T-cell (primary cell): ENCODE results near the gene PRKAG2. TPM values are rescaled to one million over a fixed set of nuclear protein-coding genes. Genes with fewer than 3 reads are reported as not detected.

Experiments
- ATAC-seq, 4 experiments: fragments of 200-7000 bp in 3 of 4; fragments of 150-1000 bp in 1 of 4; cut with Tn5 transposase; replicated peaks in 1 of 4; 1 replicate in 3 of 4; 2 replicates in 1 of 4; pipeline ENCODE4 v1.10.0; 2021; ENCODE audit warnings: moderate library complexity in 3 of 4, mild to moderate bottlenecking in 2 of 4, moderate number of reproducible peaks in 1 of 4
- CTCF ChIA-PET, 2 donors: fragments of 300-600 bp; sonication (Branson Sonifier 250); formaldehyde crosslinking; loops; one replicate each; lab custom pipeline; 2022; ENCODE audit warnings: antibody characterized with exemption in 2 of 2; lab: Charles Lee
- POLR2A ChIA-PET, 2 donors: fragments of 300-600 bp; sonication (Branson Sonifier 250); formaldehyde crosslinking; loops; one replicate each; lab custom pipeline; 2022; ENCODE audit warnings: antibody characterized with exemption in 2 of 2; lab: Charles Lee
- DNase-seq, 35 experiments: peaks; one replicate each; pipeline versions ENCODE4 v3.0.0 to v3.0.0-alpha.2; 2013 to 2023
- H3K27ac ChIP-seq: one replicate; pipeline ENCODE4 v1.5.1; 2013; ENCODE audit warnings: low read length
- H3K27me3 ChIP-seq, 2 experiments: replicated peaks in 1 of 2; 1 replicate in 1 of 2; 2 replicates in 1 of 2; pipeline versions ENCODE4 v1.6.1 to v1.7.0; 2013; ENCODE audit warnings: low read length in 1 of 2, mixed read lengths in 1 of 2; ENCODE audit not compliant: control insufficient read depth in 2 of 2, insufficient read depth in 2 of 2; ENCODE audit errors: extremely low read depth in 1 of 2
- H3K36me3 ChIP-seq, 2 donors: 1 replicate in 1 of 2; 2 replicates in 1 of 2; pipeline versions ENCODE4 v1.6.1 to v1.7.0; 2013; ENCODE audit warnings: low read length in 1 of 2; ENCODE audit not compliant: control insufficient read depth in 2 of 2, insufficient read depth in 1 of 2; ENCODE audit errors: extremely low read depth in 1 of 2
- H3K4me1 ChIP-seq, 2 experiments: 1 replicate in 1 of 2; 2 replicates in 1 of 2; pipeline versions ENCODE4 v1.6.1 to v1.7.0; 2013; ENCODE audit warnings: low read length in 2 of 2, mixed read lengths in 1 of 2; ENCODE audit not compliant: insufficient read depth in 2 of 2, control insufficient read depth in 1 of 2; ENCODE audit errors: extremely low read depth in 1 of 2
- H3K4me3 ChIP-seq, 2 donors: 1 replicate in 1 of 2; 2 replicates in 1 of 2; pipeline versions ENCODE4 v1.5.1 to v1.7.0; 2013; ENCODE audit warnings: mild to moderate bottlenecking in 2 of 2, low read length in 1 of 2, moderate library complexity in 1 of 2; ENCODE audit not compliant: control insufficient read depth in 1 of 2; ENCODE audit errors: extremely low read depth in 1 of 2
- H3K9me3 ChIP-seq: 2 replicates; pipeline ENCODE4 v1.7.0; 2013
- H3K27ac Mint-ChIP-seq, 2 donors: one replicate each; pipeline ENCODE4 v1.8.0; 2020 to 2021; ENCODE audit warnings: mild to moderate bottlenecking in 2 of 2, mixed read lengths in 2 of 2
- H3K27me3 Mint-ChIP-seq, 2 donors: one replicate each; pipeline ENCODE4 v1.8.0; 2021 to 2022; ENCODE audit warnings: mixed read lengths in 2 of 2
- H3K36me3 Mint-ChIP-seq: one replicate; pipeline ENCODE4 v1.8.0; 2021; ENCODE audit warnings: mixed read lengths
- H3K4me1 Mint-ChIP-seq, 3 donors: one replicate each; pipeline ENCODE4 v1.8.0; 2020 to 2022; ENCODE audit warnings: mixed read lengths in 3 of 3, mild to moderate bottlenecking in 1 of 3
- H3K4me3 Mint-ChIP-seq, 3 donors: one replicate each; pipeline ENCODE4 v1.8.0; 2020 to 2022; ENCODE audit warnings: mild to moderate bottlenecking in 3 of 3, mixed read lengths in 3 of 3, moderate library complexity in 3 of 3
- H3K9me3 Mint-ChIP-seq, 3 donors: one replicate each; pipeline ENCODE4 v1.8.0; 2020 to 2022; ENCODE audit warnings: mixed read lengths in 3 of 3
- WGBS: methylation state at CpG from one replicate; pipeline ENCODE4 v1.1.5; 2013; ENCODE audit warnings: missing lambda C conversion rate; ENCODE audit not compliant: insufficient coverage; 5-methylcytosine and 5-hydroxymethylcytosine counted together
- total RNA-seq, 35 experiments: library from RNA in 6 of 35; stranded (reverse) in 6 of 35; fragments of 120-200 nt in 1 of 35; gene quantifications; one replicate each; pipeline versions ENCODE4 v1.2.1 to v1.2.4 and lab custom pipeline; 2013 to 2026

Gene PRKAG2
- total RNA-seq, 5 donors from 2014 or later (not counting 1 experiment from before 2014, with no cell fraction given) = 43.0 to 59.9 (median 49.3) TPM

GRCh38 chr7:151792086-151792485 is 84.8 kb downstream of the PRKAG2 start:
- no peaks in the 10 kb centered on the region for H3K36me3 Mint-ChIP-seq
- no peak overlapping the region for H3K4me3 Mint-ChIP-seq
- WGBS = no CpG with 5 or more reads among the region's 2 CpGs

GRCh38 chr7:151790830-151791620 is 85.9 kb downstream of the PRKAG2 start:
- Histone ChIP-seq H3K4me1 (peaks cover 0 to 11% of the 10 kb centered on the region in 2 experiments), H3K36me3 (peaks cover 0 to under 1% of the 10 kb centered on the region in 2 donors), H3K4me3 (no peak overlapping the region), H3K27me3 (no peaks in the 10 kb centered on the region), H3K9me3 (no peaks in the 10 kb centered on the region), H3K27ac (no peak overlapping the region)
- POLR2A ChIA-PET = no interaction called here
- Mint-ChIP-seq H3K27ac (no peak overlapping the region), H3K4me1 (peaks cover 27 to 37% (median 33%) of the 10 kb centered on the region in 3 donors), H3K9me3 (no peaks in the 10 kb centered on the region), H3K27me3 (no peaks in the 10 kb centered on the region), H3K36me3 (no peaks in the 10 kb centered on the region), H3K4me3 (no peak overlapping the region)
- ATAC-seq (no peak), DNase-seq (no peak)
- CTCF ChIA-PET = interaction anchor here in 1 of 2 donors (0.5 to 1.2 kb wide), 3 partner anchors 9 to 859 kb away, joined by 3 read pairs; no protein-coding TSS in a partner anchor
- WGBS = 95% methylated on average over 19 of the region's 19 CpGs

More at GRCh38 chr7:151792086-151792485, 84.8 kb downstream of the PRKAG2 start:
- H3K4me1 ChIP-seq = peaks cover 0 to 22% of the 10 kb centered on the region in 2 experiments
- DNase-seq (no peak), ATAC-seq (no peak)
- no peaks in the 10 kb centered on the region for H3K27me3 ChIP-seq
- CTCF ChIA-PET = interaction anchor here in 1 of 2 donors (0.6 kb wide), 1 partner anchor 860 kb away, joined by 3 read pairs; no protein-coding TSS in a partner anchor
- H3K27ac ChIP-seq = no peak overlapping the region
- POLR2A ChIA-PET = no interaction called here
- H3K27me3 Mint-ChIP-seq = no peaks in the 10 kb centered on the region
- H3K27ac Mint-ChIP-seq = no peak overlapping the region
- H3K9me3 ChIP-seq = no peaks in the 10 kb centered on the region
- H3K4me1 Mint-ChIP-seq = peaks cover 27 to 46% (median 39%) of the 10 kb centered on the region in 3 donors
- no peak overlapping the region for H3K4me3 ChIP-seq
- H3K36me3 ChIP-seq = peaks cover 0 to 4% of the 10 kb centered on the region in 2 donors
- no peaks in the 10 kb centered on the region for H3K9me3 Mint-ChIP-seq

GRCh38 chr7:151790095-151790829 is 86.7 kb downstream of the PRKAG2 start:
- no peak for DNase-seq
- Mint-ChIP-seq H3K36me3 (no peaks in the 10 kb centered on the region), H3K9me3 (no peaks in the 10 kb centered on the region), H3K4me3 (no peak overlapping the region), H3K27me3 (no peaks in the 10 kb centered on the region), H3K27ac (no peak overlapping the region), H3K4me1 (peaks cover 27 to 32% (median 28%) of the 10 kb centered on the region in 3 donors)
- H3K9me3 ChIP-seq = no peaks in the 10 kb centered on the region
- ChIA-PET CTCF (no interaction called here), POLR2A (no interaction called here)
- ATAC-seq = no peak
- H3K36me3 ChIP-seq = no peaks in the 10 kb centered on the region
- H3K4me3 ChIP-seq = no peak overlapping the region
- peaks cover 0 to 5% of the 10 kb centered on the region in 2 experiments for H3K4me1 ChIP-seq
- 97% methylated on average over 10 of the region's 11 CpGs for WGBS
- no peak overlapping the region for H3K27ac ChIP-seq
- H3K27me3 ChIP-seq = no peaks in the 10 kb centered on the region

DNA sequence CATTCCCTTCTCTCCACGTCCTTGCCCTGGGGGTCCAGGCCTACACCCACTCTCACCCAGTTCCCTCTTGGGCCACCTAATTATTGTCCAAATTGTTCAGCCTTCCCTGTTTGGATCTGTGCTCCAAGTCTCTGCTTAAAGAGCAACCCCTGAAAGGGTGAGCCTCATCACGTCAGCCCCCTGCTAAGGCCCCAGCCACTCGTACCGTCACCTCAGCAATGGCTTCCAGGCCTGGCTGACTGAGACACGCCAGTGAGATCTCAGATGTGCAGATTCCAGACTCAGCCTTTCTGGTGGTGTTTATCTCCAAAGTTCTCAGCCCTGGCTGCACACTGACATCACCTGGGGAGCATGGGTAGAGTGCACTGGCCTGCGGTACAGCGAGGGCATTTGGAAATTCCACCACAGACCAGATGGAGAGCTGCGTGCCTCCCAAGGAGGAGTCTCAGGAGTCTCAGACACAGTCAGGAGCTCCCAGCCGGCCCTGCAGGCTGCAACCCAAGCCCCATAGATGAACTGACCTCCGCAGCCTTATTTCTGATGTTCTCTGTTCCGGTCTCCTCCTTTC is 87.5 kb downstream of the PRKAG2 start:
- Histone ChIP-seq H3K27me3 (no peaks in the 10 kb centered on the region), H3K4me3 (no peak overlapping the region), H3K4me1 (no peaks in the 10 kb centered on the region), H3K36me3 (no peaks in the 10 kb centered on the region), H3K27ac (no peak overlapping the region), H3K9me3 (no peaks in the 10 kb centered on the region)
- Mint-ChIP-seq H3K4me3 (no peak overlapping the region), H3K9me3 (no peaks in the 10 kb centered on the region), H3K27me3 (no peaks in the 10 kb centered on the region), H3K27ac (no peak overlapping the region), H3K36me3 (no peaks in the 10 kb centered on the region), H3K4me1 (peaks cover 24 to 27% (median 27%) of the 10 kb centered on the region in 3 donors)
- 94% methylated on average over 11 of the region's 11 CpGs for WGBS
- ChIA-PET CTCF (no interaction called here), POLR2A (no interaction called here)
- DNase-seq (no peak), ATAC-seq (no peak)

GRCh38 chr7:151787348-151787747 is 89.6 kb downstream of the PRKAG2 start:
- H3K36me3 Mint-ChIP-seq = no peaks in the 10 kb centered on the region
- POLR2A ChIA-PET = interaction anchor here in 1 of 2 donors (0.6 kb wide), 2 partner anchors 15 to 351 kb away, joined by 3 read pairs; no protein-coding TSS in a partner anchor
- H3K36me3 ChIP-seq = no peaks in the 10 kb centered on the region
- H3K9me3 ChIP-seq = no peaks in the 10 kb centered on the region
- WGBS = no CpG with 5 or more reads among the region's 3 CpGs
- DNase-seq = no peak
- CTCF ChIA-PET = no interaction called here
- H3K27me3 ChIP-seq = no peaks in the 10 kb centered on the region
- H3K4me3 ChIP-seq = no peak overlapping the region
- no peak overlapping the region for H3K27ac ChIP-seq
- H3K4me1 Mint-ChIP-seq = peaks cover 30 to 34% (median 32%) of the 10 kb centered on the region in 3 donors
- no peaks in the 10 kb centered on the region for H3K27me3 Mint-ChIP-seq
- H3K9me3 Mint-ChIP-seq = no peaks in the 10 kb centered on the region
- H3K27ac Mint-ChIP-seq = peak overlapping the region in 1 of 2 donors; percentile 16
- ATAC-seq = no peak
- peaks cover 0 to 13% of the 10 kb centered on the region in 2 experiments for H3K4me1 ChIP-seq
- H3K4me3 Mint-ChIP-seq = no peak overlapping the region

GRCh38 chr7:151786936-151787335 is 90.0 kb downstream of the PRKAG2 start:
- Mint-ChIP-seq H3K4me3 (no peak overlapping the region), H3K4me1 (peaks cover 30 to 34% (median 32%) of the 10 kb centered on the region in 3 donors), H3K27me3 (no peaks in the 10 kb centered on the region), H3K27ac (peak overlapping the region in 1 of 2 donors; percentile 16), H3K9me3 (no peaks in the 10 kb centered on the region), H3K36me3 (no peaks in the 10 kb centered on the region)
- CTCF ChIA-PET = no interaction called here
- no peaks in the 10 kb centered on the region for H3K36me3 ChIP-seq
- H3K4me3 ChIP-seq = no peak overlapping the region
- ATAC-seq (no peak), DNase-seq (no peak)
- H3K4me1 ChIP-seq = peaks cover 0 to 13% of the 10 kb centered on the region in 2 experiments
- no peaks in the 10 kb centered on the region for H3K9me3 ChIP-seq
- no peak overlapping the region for H3K27ac ChIP-seq
- no peaks in the 10 kb centered on the region for H3K27me3 ChIP-seq
- POLR2A ChIA-PET = interaction anchor here in 1 of 2 donors (0.6 kb wide), 1 partner anchor 352 kb away, joined by 3 read pairs; no protein-coding TSS in a partner anchor
- WGBS = no CpG with 5 or more reads among the region's 5 CpGs
